C4-2B (cell line): ENCODE data around the gene CYP51A1.
"Not testable (repeated sequence)": the region's sequence is repeated elsewhere in the genome, so short reads cannot be mapped to it uniquely, and the experiment has no call there.

Source experiments
- H3K27ac ChIP-seq: fragments of 450-650 bp; 2 replicates; pipeline ENCODE4 v1.5.1; 2017
- CTCF ChIP-seq: fragments of 450-650 bp; conservative IDR thresholded peaks from 2 replicates; pipeline ENCODE4 v1.5.1; 2017; ENCODE audit warnings: mild to moderate bottlenecking
- ZFX ChIP-seq: fragments of 450-650 bp; IDR thresholded peaks from 2 replicates; pipeline ENCODE4 v1.6.1; 2017

Gene CYP51A1

GRCh38 chr7:92155108-92155739, 20.9 kb upstream of the CYP51A1 start:
- no peak for TF ChIP-seq ZFX
- no peak for TF ChIP-seq CTCF
- H3K27ac ChIP-seq: no peak overlapping the region

- TF ChIP-seq CTCF: no peak
- no peak for TF ChIP-seq ZFX
- H3K27ac ChIP-seq: no peak overlapping the region
These were observed 16.3 kb upstream of the CYP51A1 start for GRCh38 chr7:92150450-92151017.

- no peak overlapping the region for H3K27ac ChIP-seq
- no peak for TF ChIP-seq CTCF
- no peak for TF ChIP-seq ZFX
These were observed 15.5 kb upstream of the CYP51A1 start for GRCh38 chr7:92149736-92150239.

GRCh38 chr7:92143192-92143880, 9.1 kb upstream of the CYP51A1 start:
- not testable (repeated sequence) for H3K27ac ChIP-seq

GRCh38 chr7:92142791-92143190, 8.5 kb upstream of the CYP51A1 start:
- not testable (repeated sequence) for H3K27ac ChIP-seq

- H3K27ac ChIP-seq: no peak overlapping the region
- TF ChIP-seq CTCF (no peak), ZFX (no peak)
These were observed 6.9 kb upstream of the CYP51A1 start for GRCh38 chr7:92141161-92141560.

GRCh38 chr7:92137557-92137956, 3.3 kb upstream of the CYP51A1 start:
- H3K27ac ChIP-seq: no peak overlapping the region
- TF ChIP-seq ZFX (no peak), CTCF (no peak)

GRCh38 chr7:92135052-92135889, 994 bp upstream of the CYP51A1 start:
- peak overlapping the region; percentile 88 for H3K27ac ChIP-seq
- no peak for TF ChIP-seq CTCF
- peak; percentile 5; the same call in 1 of the 2 replicates for TF ChIP-seq ZFX
